Mucosa of descending colon (tissue), 3 donors: ENCODE results near the gene MAP3K7CL. TPM values are rescaled to one million over a fixed set of nuclear protein-coding genes. Genes with fewer than 3 reads are reported as not detected.

Experiments
- ATAC-seq: fragments of 200-7000 bp; cut with Tn5 transposase; one replicate; pipeline ENCODE4 v1.9.1; 2020; ENCODE audit warnings: mild to moderate bottlenecking, moderate library complexity
- DNase-seq, 3 donors: peaks; one replicate each; pipeline ENCODE4 v3.0.0-alpha.2; 2020
- H3K36me3 ChIP-seq: fragments of 200-600 bp; one replicate; pipeline ENCODE4 v1.8.0; 2021; ENCODE audit warnings: low read depth, mild to moderate bottlenecking
- H3K4me1 ChIP-seq: fragments of 200-600 bp; one replicate; pipeline ENCODE4 v1.8.0; 2021; ENCODE audit warnings: low read depth, mild to moderate bottlenecking
- H3K4me3 ChIP-seq: fragments of 200-600 bp; one replicate; pipeline ENCODE4 v1.8.0; 2021; ENCODE audit warnings: mild to moderate bottlenecking
- H3K9me3 ChIP-seq: fragments of 200-600 bp; one replicate; pipeline ENCODE4 v1.8.0; 2021; ENCODE audit warnings: mild to moderate bottlenecking
- intact Hi-C, 2 donors: fragments of 100-400 bp; cut with DNase I in 1 of 2; cut with micrococcal nuclease in 1 of 2; formaldehyde crosslinking; loops; one replicate each; pipeline versions ENCODE4 v1.11.0 to v1.11.1; 2022; cut with DNase I, micrococcal nuclease
- total RNA-seq, 3 donors: library from RNA; stranded (reverse); fragmentation: NEBNext Ultra II Directional in 2 of 3; extraction: Animal tissue kit (Norgen Biotek cat#: 25700) in 2 of 3; gene quantifications; one replicate each; pipeline versions ENCODE4 v1.2.1 to v1.2.4, GENCODE V29; 2021 to 2023
- TF ChIP-seq, protein P1 (sequence below): fragments of 200-600 bp; IDR thresholded peaks from one replicate; pipeline ENCODE4 v1.8.0; 2022; ENCODE audit warnings: antibody characterized with exemption, mild to moderate bottlenecking
- donor health status: DM: no; HTN: no; CAD: no; lungs with moderate emphysema.
- donor health status: DM: no; HTN: no; CAD: no.
- donor health status: DM: no; HTN: yes; CAD: no.

MAP3K7CL gene
- total RNA-seq, 3 donors from 2014 or later, result 2.2 to 7.9 (median 4.3) TPM

GRCh38 chr21:29145852-29146453, 15.5 kb downstream of the MAP3K7CL start:
- no peak overlapping the region for H3K4me3 ChIP-seq
- H3K9me3 ChIP-seq, result no peaks in the 10 kb centered on the region
- no peaks in the 10 kb centered on the region for H3K36me3 ChIP-seq
- DNase-seq, result no peak
- intact Hi-C loops, result loop anchor here in 1 of 2 donors (10.0 kb wide), 1 partner anchor 51 kb away; no protein-coding TSS in a partner anchor
- no peak for ATAC-seq
- TF ChIP-seq, protein P1, sequence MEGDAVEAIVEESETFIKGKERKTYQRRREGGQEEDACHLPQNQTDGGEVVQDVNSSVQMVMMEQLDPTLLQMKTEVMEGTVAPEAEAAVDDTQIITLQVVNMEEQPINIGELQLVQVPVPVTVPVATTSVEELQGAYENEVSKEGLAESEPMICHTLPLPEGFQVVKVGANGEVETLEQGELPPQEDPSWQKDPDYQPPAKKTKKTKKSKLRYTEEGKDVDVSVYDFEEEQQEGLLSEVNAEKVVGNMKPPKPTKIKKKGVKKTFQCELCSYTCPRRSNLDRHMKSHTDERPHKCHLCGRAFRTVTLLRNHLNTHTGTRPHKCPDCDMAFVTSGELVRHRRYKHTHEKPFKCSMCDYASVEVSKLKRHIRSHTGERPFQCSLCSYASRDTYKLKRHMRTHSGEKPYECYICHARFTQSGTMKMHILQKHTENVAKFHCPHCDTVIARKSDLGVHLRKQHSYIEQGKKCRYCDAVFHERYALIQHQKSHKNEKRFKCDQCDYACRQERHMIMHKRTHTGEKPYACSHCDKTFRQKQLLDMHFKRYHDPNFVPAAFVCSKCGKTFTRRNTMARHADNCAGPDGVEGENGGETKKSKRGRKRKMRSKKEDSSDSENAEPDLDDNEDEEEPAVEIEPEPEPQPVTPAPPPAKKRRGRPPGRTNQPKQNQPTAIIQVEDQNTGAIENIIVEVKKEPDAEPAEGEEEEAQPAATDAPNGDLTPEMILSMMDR, result no peak
- no peaks in the 10 kb centered on the region for H3K4me1 ChIP-seq

GRCh38 chr21:29146726-29147125, 16.3 kb downstream of the MAP3K7CL start:
- Histone ChIP-seq H3K4me3 (no peak overlapping the region), H3K36me3 (no peaks in the 10 kb centered on the region), H3K9me3 (no peaks in the 10 kb centered on the region), H3K4me1 (no peaks in the 10 kb centered on the region)
- ATAC-seq, result no peak
- intact Hi-C loops, result loop anchor here in 1 of 2 donors (10.0 kb wide), 1 partner anchor 52 kb away; no protein-coding TSS in a partner anchor
- TF ChIP-seq, protein P1, result no peak
- no peak for DNase-seq

GRCh38 chr21:29148530-29148929, 18.1 kb downstream of the MAP3K7CL start:
- TF ChIP-seq, protein P1, result no peak
- intact Hi-C loops, result loop anchor here in 1 of 2 donors (10.0 kb wide), 1 partner anchor 54 kb away; no protein-coding TSS in a partner anchor
- H3K9me3 ChIP-seq, result no peaks in the 10 kb centered on the region
- DNase-seq, result no peak
- no peak for ATAC-seq
- H3K4me1 ChIP-seq, result no peaks in the 10 kb centered on the region
- H3K36me3 ChIP-seq, result no peaks in the 10 kb centered on the region
- no peak overlapping the region for H3K4me3 ChIP-seq

DNA sequence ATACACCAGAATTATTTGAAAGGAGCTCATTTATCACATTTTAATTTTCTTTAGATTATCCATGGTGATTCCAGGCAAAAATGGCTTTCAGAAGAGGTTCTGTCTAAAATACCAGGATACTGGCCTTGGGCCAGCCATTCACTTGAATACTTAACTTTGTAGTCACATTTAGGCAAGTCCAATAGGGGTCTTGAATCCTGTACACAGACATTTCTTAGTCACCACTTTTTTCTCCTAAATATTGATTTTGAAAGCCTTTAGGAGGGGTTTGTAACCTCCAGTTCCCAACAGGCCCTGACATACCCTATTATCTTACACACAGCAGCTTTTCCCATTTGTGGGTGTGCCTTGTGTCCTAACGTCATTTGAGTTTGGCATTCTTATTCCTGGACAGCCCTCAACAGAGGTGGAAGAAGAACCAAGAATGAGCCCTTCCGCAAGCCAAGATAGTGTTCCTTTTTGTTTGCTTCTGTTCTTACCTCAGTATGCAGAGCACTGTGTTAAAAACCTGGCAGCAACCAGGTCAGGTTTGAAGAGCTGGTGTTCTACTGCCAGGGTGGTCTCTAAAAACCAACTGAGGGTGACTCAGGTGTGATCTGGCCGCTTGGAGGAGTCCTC, 19.5 kb downstream of the MAP3K7CL start:
- intact Hi-C loops, result loop anchor here in 1 of 2 donors (10.0 kb wide), 1 partner anchor 55 kb away; no protein-coding TSS in a partner anchor
- ATAC-seq (no peak), DNase-seq (no peak)
- H3K36me3 ChIP-seq, result no peaks in the 10 kb centered on the region
- H3K4me1 ChIP-seq, result no peaks in the 10 kb centered on the region
- H3K9me3 ChIP-seq, result no peaks in the 10 kb centered on the region
- TF ChIP-seq, protein P1, result no peak
- no peak overlapping the region for H3K4me3 ChIP-seq

- ATAC-seq (no peak), DNase-seq (no peak)
- no peaks in the 10 kb centered on the region for H3K36me3 ChIP-seq
- H3K4me3 ChIP-seq, result no peak overlapping the region
- no peaks in the 10 kb centered on the region for H3K9me3 ChIP-seq
- H3K4me1 ChIP-seq, result no peaks in the 10 kb centered on the region
- intact Hi-C loops, result no loop called here
- TF ChIP-seq, protein P1, result no peak
These were observed 21.5 kb downstream of the MAP3K7CL start for GRCh38 chr21:29151931-29152330.
